Esophagus mucosa (tissue), 1 donor: ENCODE data around the gene PMEL. TPM values are rescaled to one million over a fixed set of nuclear protein-coding genes. Genes with fewer than 3 reads are reported as not detected.
A peak's percentile ranks its signal among the peaks of the same experiment; 100 is the strongest.
"Not testable (repeated sequence)": the region's sequence is repeated elsewhere in the genome, so short reads cannot be mapped to it uniquely, and the experiment has no call there.

ENCODE experiments used
- ATAC-seq: fragments of 200-7000 bp; cut with Tn5 transposase; one replicate; pipeline ENCODE4 v1.9.1; 2020
- total RNA-seq: library from RNA; stranded (reverse); gene quantifications from one replicate; pipeline ENCODE4 v1.2.4, GENCODE V29; 2023
- donor health status: DM: yes; HTN: yes; CAD: no.

Gene PMEL
- total RNA-seq, 1 donor from 2014 or later, result 0.52 TPM

DNA sequence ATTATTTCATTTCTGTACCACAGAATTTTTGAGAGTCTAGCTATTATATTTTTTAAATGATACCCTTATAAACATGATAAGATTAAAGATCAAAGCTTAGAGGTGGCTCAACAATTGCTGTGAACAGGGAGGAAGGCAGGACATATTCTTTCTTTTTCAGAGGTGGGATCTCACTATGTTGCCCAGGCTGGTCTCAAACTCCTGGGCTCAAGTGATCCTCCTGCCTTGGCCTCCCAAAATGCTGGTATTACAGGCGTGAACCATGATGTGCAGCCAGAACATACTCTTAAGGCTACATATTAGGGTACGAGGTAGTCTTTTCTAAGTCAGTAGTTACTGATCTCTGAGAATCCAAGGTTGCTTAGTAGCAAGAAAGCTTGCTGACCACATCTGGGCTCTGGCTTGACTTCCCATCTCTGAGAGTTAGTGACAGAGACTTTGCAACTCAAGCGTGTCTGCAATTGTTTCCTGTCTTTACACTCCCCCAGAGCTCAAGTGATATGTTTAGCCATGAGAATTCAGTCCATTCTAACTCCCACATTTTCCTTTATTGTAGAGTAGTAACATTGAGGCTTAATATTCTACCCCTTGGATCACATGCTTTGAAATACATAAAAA lies 16.6 kb upstream of the PMEL start:
- ATAC-seq, result no peak

DNA sequence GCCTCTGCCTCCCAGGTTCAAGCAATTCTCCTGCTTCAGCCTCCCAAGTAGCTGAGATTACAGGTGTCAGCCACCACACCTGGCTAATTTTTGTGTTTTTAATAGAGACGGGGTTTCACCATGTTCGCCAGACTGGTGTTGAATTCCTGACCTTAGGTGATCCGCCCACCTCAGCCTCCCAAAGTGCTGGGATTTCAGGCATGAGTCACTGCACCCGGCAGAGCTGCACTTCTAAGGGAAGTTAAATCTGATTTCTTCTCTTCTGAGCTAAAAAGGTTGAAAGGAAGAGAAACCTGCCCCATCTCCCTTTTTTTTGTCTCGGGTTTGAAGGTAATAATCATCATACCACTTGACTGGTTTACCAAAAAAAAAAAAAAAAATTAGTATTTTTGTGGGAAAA lies 16.0 kb upstream of the PMEL start:
- ATAC-seq, result not testable (repeated sequence)

DNA sequence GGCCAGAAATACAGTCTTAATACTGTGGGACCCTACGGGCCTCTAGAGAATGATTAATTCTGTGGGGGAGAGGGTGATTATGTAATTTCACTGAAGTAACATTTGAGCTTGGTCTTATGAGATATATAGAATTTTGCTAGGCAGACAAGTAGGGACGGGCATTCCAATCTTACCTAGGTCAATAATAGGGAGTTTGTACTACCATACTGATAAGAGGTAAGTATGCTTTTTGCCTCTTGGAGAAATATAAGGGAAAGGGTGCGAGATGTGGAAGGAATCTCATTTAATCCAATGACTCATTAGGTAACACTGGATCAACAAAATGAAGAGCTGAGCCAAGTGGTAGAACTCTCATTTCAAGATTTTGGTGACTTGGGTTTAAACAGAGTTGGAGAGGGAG lies 13.2 kb upstream of the PMEL start:
- no peak for ATAC-seq

DNA sequence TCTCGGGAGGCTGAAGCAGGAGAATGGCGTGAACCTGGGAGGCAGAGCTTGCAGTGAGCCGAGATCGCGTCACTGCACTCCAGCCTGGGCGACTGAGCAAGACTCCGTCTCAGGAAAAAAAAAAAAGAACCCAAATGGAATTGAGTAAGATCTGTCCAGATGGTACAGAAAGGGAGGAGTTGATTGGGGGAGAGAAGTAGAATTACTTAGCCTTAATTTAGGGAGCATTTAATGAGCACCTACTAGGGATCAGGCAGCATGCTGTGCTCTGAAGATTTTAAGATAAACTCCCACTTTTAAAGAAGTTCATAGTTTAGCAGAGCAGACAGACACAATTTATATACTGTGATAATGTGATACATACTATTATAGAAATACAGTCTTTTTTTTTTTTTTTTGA lies 12.6 kb upstream of the PMEL start:
- ATAC-seq, result no peak

DNA sequence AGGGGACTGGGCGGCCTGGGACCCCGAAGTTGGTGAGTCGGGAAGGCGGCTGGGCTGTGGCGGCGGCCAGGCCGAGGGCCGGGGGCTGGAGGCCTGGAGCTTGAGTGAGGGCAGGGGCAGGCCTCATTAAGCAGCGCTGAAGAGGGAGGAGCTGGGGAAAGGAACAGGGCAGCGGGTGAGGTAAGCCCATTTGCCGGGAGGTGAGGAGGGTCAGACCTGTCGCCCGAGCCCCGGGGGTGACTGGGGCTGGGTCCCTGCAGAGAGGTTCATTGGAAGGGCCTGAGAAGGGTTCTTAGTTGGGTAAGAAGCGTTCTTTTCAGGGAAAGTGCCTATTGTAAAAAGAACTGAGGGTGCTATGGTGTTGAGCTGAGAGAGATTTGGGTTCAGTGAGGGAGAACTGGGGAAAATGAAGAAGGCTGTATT lies 8.5 kb upstream of the PMEL start:
- ATAC-seq, result peak; percentile 49

DNA sequence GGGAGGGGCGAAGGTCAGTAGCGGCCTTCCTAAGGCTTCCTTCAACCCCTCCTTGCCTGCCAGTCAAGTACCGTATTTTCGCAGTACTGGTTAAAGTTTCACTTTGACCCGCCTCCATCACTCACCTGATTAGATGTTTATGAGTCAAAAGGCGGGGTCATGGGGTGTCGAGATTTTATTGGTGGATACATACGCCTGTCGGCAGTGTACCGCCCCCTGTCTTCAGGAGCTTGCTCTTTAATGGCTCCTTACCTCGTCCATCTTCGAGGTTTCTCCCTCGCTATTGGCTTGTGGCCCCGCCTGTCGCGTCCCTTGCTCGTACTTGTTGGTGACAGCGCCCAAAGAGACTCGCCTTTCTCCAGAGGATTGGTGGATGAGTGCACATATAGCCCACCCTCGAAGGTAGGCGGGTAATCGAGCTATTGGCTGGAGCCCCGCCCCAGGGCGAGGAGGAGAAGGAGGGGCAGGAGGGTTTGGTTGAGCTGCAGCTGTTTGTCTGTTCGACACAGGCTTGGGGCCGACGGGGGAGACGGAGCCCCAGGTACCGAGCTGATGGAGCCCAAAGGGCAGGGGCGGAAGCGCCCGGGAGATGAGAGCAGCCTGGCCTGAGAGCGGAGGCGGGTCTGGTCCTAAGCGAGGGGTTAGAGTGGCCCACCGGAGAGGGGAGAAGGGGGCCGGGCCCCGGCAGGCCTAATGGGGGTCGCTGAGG lies 7.9 kb upstream of the PMEL start, which contains the start of gene RAB5B:
Gene RAB5B, plus strand, starts transcription at position 480 of the 709 bp plus-strand sequence. CDS start 12,883 bp downstream, outside the sequence.
- ATAC-seq, result peak; percentile 94

DNA sequence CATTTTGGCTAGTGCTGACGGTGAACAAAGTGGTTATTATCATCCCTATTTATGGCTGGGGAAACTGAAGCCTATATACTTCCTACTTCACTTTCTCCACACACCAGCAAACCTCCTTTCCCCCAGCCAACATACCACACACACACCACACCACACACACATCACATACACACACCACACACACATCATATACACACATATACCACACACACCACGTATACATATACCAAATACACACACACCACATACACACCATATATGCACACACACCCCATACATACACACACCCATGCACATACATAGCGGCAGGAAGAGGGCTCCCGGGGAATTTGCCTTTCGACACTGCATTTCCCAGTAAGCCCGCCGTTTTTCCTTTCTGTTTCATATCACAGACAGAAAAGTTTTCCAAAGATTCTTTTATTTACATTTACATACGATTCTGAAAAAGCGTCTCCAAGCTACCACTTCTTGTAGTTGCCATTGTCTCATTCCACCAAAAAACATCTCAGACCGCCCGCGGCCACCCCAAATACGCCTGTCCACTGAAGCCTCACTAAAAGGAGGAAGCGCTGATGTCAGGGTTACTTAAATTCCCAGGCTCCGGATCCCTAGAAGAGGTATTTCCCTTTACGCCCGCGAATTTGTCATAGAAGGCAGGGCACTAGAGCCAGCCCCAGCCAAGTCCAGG lies 7.2 kb upstream of the PMEL start:
- peak; percentile 12 for ATAC-seq

DNA sequence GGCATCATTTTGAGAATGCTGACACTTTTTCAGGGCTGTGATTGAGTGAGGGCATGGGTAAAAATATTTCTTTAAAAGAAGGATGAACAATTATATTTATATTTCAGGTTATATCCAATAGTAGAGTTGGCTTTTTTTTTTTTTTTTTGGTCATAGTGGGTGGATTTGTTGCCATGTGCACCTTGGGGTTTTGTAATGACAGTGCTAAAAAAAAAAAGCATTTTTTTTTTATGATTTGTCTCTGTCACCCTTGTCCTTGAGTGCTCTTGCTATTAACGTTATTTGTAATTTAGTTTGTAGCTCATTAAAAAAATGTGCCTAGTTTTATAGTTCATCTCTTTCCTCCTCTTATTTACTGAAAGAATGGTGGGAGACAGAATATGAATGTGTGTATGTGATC lies 6.6 kb upstream of the PMEL start:
- no peak for ATAC-seq

DNA sequence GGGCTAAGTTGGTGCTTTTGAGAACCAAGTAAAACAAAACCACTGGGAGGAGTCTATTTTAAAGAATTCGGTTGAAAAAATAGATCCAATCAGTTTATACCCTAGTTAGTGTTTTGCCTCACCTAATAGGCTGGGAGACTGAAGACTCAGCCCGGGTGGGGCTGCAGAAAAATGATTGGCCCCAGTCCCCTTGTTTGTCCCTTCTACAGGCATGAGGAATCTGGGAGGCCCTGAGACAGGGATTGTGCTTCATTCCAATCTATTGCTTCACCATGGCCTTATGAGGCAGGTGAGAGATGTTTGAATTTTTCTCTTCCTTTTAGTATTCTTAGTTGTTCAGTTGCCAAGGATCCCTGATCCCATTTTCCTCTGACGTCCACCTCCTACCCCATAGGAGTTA lies 6.2 kb upstream of the PMEL start:
- ATAC-seq, result no peak

DNA sequence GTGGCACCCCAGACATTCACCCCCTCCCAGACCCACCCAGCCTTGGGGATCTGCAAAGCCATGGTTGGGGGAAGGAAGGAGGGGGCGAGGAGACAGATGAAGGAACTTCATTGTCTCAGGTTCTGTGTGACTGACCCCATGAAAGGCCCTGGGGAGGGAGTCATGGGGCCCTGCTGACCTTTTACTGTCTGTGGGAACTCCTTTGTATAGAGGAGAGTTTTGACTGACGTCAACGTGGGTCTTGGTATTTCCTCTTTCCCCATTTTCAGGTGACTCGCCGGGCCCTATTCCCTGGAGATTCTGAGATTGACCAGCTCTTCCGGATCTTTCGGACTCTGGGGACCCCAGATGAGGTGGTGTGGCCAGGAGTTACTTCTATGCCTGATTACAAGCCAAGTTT lies 4.9 kb upstream of the PMEL start:
- ATAC-seq, result no peak

DNA sequence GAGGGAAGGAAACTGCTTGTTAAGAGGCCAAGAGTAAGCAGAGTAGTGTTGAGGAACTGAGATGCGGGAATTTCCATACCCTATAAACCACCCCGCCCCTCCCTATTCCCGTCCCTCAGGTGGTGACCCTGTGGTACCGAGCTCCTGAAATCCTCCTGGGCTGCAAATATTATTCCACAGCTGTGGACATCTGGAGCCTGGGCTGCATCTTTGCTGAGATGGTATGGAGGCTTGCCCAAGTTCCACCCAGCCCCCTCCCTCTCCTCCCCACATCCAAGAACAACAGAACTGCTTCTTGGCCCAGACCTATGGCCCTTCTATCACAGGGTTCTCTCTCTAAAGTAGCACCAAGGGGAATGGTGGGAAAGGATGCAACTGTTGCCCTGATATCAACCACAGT lies 3.5 kb upstream of the PMEL start:
- ATAC-seq, result no peak

DNA sequence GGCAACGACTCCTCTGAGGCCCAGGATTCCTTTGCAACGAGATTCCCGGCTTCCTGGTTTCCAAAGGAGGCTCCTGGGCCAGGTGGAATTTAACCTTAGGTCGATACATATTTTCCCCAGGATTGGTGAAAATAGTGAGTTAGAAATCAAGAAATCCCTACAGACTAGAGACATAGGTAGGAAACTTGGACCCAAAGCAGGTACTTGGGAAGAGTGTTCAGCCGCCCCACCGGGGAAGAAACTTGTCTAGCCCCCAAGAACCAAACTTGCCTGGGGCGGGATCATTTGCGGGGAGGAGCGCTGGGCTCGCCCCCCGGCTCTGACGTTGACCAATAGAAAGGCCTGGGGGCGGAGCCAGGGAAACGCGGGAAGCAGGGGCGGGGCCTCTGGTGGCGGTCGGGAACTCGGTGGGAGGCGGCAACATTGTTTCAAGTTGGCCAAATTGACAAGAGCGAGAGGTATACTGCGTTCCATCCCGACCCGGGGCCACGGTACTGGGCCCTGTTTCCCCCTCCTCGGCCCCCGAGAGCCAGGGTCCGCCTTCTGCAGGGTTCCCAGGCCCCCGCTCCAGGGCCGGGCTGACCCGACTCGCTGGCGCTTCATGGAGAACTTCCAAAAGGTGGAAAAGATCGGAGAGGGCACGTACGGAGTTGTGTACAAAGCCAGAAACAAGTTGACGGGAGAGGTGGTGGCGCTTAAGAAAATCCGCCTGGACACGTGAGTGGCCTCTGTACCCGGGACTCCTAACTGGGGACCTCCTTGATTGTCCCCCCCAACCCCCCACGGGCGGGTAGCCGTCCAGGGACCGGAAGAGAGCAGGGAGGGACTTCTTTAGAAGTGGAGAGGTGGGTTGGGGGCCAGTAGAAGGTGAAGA lies 803 bp upstream of the PMEL start, which contains the start of gene CDK2:
Gene CDK2, plus strand, starts transcription at position 423 of the 874 bp plus-strand sequence. Its CDS starts 179 bp downstream, at position 602.
- ATAC-seq, result peak; percentile 89

DNA sequence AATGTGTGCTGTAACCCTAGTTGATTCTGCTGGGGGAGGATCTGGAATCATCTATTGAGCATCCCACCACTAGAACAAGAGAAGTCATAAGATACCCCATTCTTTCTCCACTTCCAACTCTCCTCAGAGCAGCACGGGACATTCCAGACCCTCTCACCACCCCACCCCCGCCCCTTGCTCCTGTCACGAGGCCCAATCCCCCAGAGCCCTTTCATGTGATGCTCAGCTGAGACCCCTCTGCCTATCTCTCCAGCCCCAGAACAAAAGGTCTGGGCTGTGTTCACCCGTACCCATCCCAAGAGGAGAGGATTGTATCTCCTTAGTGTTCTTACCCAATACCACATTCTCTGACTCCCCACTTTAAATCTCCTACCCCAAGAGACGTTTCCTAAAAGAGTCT lies 602 bp downstream of the PMEL start:
- no peak for ATAC-seq

DNA sequence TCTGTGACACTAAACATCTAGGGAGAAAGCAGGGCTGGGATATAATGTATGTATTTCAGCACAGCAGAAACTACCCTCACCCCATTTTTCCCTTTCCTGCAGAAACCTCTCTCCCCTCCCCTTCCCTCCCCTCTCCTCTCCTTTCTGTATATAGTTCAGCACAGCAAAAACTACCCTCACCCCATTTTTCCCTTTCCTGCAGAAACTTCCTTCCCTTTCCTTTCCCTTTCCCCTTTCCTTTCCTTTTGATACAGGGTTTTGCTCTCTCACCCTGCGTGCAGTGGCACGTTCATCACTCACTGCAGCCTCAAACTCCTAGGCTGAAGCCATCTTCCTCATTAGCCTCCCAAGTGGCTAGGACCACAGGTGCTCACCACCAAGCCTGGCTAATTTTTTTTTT lies 2.1 kb downstream of the PMEL start:
- ATAC-seq, result no peak

DNA sequence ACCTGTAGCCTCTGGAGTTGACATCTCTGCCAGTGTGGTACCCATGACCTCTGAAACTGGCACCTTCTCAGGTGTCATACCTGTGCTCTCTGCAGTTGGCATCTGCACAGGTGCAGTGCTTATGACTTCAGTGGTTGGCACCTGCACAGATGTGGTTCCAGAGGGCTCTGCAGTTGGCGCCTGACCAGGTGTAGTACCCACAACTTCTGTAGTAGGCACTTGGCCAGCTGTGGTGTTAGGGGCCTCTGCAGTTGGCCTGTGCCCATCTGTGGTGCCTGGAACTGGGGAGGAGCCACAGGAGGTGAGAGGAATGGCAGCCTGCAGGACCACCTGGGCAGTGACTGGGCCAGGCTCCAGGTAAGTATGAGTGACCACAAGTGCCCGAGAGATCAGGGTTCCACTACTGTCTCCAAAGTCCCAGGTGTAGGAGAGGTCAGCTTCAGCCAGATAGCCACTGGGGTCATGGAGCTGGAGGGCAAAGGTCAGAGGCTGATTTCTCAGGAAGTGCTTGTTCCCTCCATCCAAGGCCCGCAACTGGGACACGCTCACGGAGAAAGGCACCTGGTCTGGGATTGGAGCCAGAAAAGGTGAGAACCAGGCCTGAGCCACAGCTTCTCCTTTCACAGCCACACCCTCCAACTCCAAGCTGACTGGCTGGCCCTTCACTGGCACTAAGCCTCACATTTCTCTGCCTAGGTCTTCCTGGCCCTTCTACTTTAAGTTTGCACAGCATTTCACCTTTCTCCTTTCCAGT lies 8.6 kb downstream of the PMEL start:
- ATAC-seq, result peak; percentile 77

DNA sequence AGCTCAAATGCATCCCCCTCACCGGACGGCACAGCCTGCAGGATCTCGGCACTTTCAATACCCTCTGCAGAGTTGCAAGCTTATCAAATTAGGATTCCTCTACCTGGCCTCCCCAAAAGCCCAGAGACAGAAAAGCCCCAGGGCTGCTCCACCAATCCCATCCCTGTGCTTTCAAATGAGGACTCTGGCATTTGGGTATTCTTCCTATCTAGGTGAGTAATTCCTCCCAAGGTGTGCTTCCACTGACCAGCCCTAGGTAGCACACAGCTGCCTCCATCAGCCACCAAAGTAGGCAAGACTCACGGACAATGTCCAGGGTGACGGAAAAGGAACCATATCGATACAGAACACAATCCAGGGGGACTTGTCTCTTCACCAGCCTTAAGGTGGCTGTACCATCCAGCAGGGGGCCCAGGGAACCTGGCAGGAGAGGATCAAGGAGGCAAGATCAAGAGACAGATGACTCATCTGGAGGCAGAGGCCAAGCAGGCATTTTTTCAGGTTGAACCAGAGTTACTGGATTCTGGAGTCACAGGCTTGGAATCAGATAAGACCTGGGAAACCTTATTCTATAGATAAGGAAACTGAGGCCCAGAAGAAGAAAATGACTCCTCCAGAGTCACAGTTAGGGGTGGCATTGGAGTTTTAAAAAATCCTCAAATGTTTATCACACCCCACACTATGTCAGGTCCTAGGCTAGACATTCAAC lies 9.9 kb downstream of the PMEL start:
- ATAC-seq, result peak; percentile 75

DNA sequence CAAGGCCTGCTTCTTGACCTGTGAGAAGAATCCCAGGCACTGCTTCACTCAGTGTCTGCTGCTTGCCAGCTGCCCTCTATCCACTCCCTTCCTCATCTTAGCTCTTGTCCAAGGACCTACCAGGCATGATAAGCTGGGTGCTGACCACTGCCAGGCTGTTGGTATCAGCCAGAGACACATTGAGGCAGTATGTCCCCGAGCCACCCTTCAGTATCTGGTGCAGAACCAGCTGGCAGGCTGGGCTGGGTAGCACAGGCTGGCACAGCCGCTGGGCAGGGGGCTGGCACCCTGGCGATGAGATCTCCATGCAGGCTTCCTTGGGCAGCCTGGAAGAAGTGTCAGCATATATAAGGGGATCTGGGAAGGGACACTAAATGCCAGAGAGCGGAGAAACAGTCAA lies 10.5 kb downstream of the PMEL start:
- ATAC-seq, result peak; percentile 3

DNA sequence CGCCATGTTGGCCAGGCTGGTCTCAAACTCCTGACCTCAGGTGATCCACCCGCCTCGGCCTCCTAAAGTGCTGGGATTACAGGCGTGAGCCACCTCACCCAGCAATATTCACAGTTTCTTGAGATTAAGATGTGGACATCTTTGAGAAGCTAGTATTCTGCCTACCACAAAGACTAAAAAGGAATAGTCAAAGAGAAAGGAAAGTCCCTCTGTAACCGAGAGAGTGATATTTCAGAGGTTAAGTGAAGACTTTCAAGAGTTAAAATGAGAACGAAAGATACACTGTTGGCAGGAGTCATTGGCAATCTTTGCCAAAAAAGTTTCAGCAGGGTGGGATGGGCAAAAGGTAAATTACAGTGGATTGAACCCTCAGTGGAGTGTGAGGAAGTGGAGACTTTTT lies 19.3 kb downstream of the PMEL start:
- ATAC-seq, result no peak

DNA sequence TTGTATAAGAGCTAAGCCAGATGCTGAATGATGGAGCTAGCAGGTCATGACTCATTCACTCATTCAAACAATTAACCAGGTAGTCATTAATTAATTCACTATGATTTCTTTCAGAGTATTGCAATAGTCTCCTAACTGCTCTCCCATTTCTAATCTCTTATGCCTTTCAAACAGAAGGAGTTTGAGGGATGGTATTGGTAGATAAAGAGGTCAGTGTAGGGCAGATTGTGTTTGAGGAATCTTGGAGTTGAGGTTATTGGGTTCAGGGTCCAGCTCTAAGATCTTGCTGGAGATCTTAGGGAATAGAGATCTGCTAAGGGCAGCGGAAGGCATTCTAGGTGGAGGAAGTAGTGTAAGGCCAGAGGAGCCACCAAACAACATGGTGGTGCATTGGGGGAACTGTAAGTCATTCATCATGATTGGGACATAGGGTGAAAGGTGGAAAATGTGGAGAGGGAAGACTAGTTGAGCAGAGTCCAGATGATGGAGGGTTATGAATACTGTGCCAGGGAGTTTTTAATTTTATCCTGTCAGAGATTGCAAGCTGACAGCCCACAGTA lies 23.2 kb downstream of the PMEL start:
- no peak for ATAC-seq

DNA sequence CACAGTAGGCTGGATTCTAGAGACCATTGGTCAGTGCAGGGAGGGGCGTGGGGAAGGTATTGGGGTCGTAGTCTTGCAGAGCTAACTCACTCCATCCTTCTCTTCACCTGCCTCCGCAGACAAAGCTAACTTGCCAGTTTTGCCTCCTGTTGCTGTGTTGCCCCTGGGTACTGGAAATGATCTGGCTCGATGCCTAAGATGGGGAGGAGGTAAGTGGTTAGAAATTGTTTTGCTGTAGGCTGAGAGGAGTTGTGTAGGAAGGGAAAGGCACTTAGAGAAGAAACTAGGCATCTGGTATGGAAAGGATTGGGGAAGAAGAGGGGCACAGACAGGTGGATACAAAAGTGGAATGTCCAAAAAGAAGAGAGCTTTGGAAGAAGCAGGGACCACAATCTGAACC lies 23.8 kb downstream of the PMEL start:
- no peak for ATAC-seq
